T1000 (cell line): ENCODE measurements around the gene CACNA2D3.
"Not testable (repeated sequence)": the region's sequence is repeated elsewhere in the genome, so short reads cannot be mapped to it uniquely, and the experiment has no call there.

Source experiments
- DNase-seq: peaks from one replicate; lab custom pipeline; 2025; ENCODE audit warnings: mixed read lengths; lab: John Stamatoyannopoulos, UW

The CACNA2D3 gene

GRCh38 chr3:54464554-54464953, 342.2 kb downstream of the CACNA2D3 start:
- not testable (repeated sequence) for DNase-seq

DNA sequence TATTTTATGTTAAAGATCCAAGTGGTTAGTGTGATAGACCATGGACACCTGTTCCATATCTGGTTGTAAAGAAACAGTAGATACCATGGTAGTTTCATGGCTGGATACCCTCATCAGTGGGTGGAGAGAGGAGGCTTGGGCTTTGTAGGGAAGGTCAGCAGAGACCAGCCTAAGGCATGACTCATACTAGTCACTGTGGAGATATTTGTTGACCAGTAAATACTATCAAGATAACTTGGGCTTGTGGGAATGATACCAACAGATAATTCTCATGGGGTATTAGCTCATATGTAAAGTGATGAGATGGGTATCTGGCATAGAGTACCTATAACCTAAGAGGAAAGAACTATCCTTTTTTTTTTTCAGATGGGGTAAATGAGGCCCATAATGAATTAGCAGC, 354.5 kb downstream of the CACNA2D3 start:
- no peak for DNase-seq

GRCh38 chr3:54481606-54482365, 359.4 kb downstream of the CACNA2D3 start:
- no peak for DNase-seq

DNA sequence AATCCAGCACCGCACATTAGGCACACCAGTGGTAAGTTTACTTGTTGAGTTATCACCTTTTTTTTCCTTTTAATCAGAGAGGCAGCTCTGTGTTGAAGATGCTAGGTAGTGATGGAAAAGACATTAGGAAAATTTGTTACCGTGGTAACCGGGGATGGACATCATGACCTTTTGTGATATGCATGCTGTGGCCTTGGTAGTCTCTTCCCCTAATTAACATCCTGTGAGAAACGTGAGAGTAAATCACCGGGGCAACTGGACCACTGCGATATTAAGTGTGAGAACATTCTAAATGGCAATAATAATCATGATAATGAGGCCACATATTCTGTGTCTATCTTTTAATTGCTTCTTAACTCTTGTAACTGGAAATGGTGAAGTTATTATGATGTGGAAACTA, 362.0 kb downstream of the CACNA2D3 start:
- no peak for DNase-seq

- DNase-seq, result no peak
Measured at GRCh38 chr3:54486317-54486716, 364.0 kb downstream of the CACNA2D3 start.

DNA sequence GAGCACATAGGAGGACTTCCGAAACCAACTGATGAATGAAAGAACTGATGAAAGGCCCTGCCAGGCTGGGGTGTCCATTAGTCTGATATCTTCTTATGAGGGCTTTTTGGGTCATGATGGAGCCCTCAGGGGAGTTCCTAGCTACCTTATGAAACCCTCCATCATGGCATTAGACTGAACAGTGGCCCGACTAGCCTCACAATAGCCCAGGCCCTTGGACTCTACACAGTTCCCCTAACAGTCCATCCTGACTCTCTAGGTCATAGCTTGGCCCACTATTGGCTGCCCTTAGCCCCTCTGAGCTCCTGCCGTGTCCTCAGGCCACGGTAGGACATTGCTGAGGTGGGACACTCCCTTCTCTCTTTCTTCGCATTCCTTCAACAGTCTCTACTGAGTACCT, 365.9 kb downstream of the CACNA2D3 start:
- no peak for DNase-seq

DNA sequence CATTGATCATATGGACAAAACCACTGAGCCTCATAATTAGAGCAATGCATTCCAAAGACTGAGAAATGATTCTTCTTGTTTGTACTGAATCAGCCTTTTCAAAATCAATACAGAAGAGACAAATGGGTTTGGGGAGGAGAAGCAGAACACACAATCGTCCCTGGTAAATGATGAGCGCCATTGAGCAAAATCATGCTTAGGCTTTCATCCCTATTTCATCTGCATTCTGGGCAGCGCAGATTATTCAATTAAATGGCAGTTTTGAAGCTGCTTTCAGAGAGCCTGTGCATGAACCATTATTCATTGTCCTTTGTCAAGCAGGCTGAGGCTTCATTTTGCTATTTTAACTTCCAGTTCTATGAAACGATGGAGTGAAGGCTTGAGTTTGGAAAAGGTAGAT, 371.9 kb downstream of the CACNA2D3 start:
- no peak for DNase-seq

- DNase-seq, result no peak
Measured at GRCh38 chr3:54506603-54507002, 384.3 kb downstream of the CACNA2D3 start.

GRCh38 chr3:54507876-54508460, 385.6 kb downstream of the CACNA2D3 start:
- DNase-seq, result no peak

- DNase-seq, result no peak
Measured at GRCh38 chr3:54510506-54510905, 388.2 kb downstream of the CACNA2D3 start.

- DNase-seq, result no peak
Measured at GRCh38 chr3:54511766-54512365, 389.5 kb downstream of the CACNA2D3 start.

DNA sequence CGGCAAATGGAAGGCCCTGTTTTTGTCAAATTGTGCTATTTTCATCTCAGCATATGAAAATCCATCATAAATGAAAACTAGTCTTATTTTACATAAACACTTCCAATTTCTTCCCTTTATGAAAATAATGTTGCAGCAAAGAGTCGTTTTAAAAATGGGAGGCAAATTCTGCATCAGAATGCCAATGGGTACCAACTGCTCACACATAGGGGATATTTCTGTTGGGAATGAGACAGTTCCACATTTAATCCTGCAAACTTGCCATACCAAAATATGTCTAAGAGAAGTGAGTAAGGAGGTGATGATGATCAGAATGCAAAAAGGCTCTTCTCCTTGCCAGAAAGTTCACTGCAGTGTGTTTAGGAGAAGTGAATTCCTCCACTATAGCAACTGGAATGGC, 391.7 kb downstream of the CACNA2D3 start:
- no peak for DNase-seq

DNA sequence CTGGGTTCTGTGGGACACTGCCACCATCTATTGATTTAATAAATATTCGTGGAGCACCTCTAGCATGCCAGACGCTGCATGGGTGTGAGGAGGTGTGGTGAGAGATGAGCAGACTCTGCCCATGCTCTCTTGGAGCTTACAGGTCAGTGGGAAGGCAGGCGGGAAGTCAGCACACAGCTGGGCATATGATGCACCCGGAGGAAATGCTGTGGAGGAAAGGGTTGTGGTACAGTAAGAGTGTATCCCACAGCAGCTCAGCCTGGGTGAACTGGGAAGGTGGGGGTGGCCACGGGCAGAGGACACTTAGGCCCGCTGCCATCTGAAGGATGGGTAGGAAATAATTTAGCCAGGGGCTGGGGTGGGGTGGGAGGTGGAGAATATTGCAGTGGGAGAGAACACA, 392.1 kb downstream of the CACNA2D3 start:
- DNase-seq, result no peak

DNA sequence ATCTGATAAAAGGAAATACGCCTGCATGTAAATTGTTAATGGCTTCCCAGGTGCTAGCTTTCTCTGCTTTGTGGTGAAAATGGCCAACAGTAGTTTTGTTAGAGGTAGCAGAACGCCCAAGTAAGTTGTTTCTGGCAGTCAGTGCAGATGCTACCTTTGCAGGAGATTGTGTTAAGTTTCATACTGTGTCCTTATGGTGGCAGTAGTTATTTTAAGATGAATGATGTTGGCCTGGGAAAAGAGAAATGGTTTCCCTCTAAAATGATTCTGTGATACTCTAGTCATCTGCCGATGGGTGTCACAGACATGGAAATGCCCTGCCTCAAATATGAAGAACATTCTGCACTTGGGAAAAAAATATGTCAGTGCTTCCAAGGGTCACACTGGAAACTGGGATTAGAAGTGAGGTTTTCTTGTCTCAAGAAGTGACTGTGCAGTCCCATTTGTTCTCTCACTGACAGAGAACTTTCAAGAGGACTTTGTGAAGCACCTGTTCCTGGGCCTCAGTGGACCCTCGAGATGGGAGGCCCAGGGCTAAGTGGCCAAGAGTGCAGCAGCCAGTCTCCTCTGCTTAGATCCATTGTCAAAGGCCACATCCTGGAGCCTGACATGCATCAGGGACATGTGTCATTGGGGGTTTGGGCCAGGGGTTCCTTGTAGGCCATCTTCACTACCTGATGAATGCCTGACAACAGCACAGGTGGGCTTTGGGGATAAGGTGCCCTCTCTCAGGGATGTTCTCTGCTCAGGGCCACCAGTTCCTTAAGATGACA, 393.3 kb downstream of the CACNA2D3 start:
- no peak for DNase-seq

- DNase-seq, result no peak
Measured at GRCh38 chr3:54517424-54517823, 395.1 kb downstream of the CACNA2D3 start.

DNA sequence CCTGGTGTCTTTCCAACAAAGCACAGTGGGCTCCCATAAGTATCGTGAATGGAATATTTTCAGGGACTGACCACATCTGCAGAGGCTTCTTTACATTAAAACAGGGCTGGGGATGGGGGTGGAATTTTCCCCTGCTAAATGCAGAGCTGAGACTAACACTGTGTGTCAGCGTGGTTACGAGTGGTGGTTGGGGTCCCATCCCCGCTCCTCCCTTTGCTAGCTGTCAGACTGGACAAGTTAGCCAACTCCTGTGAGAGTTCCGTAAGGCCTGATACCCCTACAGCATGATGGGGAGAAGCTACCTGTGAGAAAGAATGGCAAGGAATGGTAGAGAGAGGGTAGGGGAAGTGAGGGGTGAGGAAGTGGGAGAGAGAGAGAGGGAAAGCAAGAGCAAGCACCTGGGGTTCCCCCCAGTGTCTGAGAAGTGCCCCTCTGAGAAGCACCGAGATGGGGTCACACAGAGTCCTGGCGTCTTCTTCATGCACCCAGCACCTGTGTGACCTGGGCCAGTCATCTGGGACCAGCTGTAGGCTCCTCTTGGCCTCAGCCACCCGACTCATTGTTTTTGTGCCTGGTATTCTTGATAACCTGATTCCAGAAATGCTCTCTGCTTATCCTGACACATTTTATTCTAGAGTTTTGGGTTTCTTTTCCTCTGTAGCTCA, 395.8 kb downstream of the CACNA2D3 start:
- DNase-seq, result no peak

GRCh38 chr3:54519493-54519892, 397.1 kb downstream of the CACNA2D3 start:
- no peak for DNase-seq

GRCh38 chr3:54520060-54520459, 397.7 kb downstream of the CACNA2D3 start:
- no peak for DNase-seq

- DNase-seq, result no peak
Measured at GRCh38 chr3:54527521-54527920, 405.2 kb downstream of the CACNA2D3 start.

DNA sequence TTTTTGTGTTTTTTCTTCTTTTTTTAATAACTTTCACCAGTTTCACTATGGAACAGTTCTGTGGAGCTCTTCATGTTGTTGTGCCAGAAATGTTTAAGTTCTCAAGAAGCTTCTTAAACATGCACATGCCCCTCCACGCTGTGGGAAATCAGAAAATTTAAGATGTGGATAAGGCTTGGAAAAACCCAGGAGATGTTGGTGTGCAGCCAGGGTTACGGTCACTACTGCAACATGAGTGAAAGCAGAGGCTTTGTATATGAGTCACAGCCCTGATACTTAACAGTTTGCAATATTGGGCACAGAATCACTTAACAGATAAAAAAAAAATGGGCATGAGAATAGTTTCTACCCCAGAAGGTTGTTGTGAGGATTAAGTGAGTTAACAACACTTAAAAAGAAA, 405.6 kb downstream of the CACNA2D3 start:
- no peak for DNase-seq

GRCh38 chr3:54528668-54529067, 406.3 kb downstream of the CACNA2D3 start:
- no peak for DNase-seq

GRCh38 chr3:54530091-54530490, 407.7 kb downstream of the CACNA2D3 start:
- no peak for DNase-seq
